LNCAP (cell line): Measurements from ENCODE around the gene CKS1B.

Experiments used
- TF ChIP-seq, protein P1 (sequence below): fragments of 450-650 bp; IDR thresholded peaks from 2 replicates; pipeline ENCODE4 v1.5.1; 2017; ENCODE audit warnings: mild to moderate bottlenecking

Gene CKS1B

DNA sequence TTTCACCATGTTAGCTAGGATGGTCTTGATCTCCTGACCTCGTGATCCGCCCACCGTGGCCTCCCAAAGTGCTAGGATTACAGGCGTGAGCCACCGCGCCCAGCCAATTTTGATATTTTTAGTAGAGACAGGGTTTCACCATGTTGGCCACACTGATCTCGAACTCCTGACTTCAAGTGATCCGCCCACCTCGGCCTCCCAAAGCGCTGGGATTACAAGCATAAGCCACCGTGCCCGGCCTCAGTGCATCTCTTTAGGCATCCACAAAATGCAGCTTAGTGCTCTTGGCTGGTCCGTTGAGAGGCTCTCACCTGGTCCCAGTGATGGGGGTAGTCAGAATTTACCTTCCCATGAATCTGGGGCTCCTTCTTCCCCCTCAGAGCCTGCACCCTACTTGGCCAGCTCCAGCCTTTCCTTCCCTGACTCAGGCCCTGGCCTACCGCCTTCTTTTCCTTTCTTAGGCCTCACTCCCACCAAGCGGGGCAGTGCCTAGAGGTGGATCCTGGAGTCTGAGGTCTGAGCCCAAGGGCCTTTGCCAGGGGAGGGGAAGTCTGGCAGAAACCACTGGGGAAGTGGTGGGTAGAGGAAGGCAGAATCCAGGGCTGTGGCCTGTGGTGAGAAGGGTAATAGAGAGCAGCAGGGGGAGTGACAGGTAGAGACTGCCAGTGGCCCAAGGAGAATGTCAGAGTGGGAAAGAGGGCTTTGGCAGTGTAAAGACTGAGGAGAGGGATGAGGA is 22.7 kb downstream of the CKS1B start:
- TF ChIP-seq, protein P1, sequence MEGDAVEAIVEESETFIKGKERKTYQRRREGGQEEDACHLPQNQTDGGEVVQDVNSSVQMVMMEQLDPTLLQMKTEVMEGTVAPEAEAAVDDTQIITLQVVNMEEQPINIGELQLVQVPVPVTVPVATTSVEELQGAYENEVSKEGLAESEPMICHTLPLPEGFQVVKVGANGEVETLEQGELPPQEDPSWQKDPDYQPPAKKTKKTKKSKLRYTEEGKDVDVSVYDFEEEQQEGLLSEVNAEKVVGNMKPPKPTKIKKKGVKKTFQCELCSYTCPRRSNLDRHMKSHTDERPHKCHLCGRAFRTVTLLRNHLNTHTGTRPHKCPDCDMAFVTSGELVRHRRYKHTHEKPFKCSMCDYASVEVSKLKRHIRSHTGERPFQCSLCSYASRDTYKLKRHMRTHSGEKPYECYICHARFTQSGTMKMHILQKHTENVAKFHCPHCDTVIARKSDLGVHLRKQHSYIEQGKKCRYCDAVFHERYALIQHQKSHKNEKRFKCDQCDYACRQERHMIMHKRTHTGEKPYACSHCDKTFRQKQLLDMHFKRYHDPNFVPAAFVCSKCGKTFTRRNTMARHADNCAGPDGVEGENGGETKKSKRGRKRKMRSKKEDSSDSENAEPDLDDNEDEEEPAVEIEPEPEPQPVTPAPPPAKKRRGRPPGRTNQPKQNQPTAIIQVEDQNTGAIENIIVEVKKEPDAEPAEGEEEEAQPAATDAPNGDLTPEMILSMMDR: no peak

DNA sequence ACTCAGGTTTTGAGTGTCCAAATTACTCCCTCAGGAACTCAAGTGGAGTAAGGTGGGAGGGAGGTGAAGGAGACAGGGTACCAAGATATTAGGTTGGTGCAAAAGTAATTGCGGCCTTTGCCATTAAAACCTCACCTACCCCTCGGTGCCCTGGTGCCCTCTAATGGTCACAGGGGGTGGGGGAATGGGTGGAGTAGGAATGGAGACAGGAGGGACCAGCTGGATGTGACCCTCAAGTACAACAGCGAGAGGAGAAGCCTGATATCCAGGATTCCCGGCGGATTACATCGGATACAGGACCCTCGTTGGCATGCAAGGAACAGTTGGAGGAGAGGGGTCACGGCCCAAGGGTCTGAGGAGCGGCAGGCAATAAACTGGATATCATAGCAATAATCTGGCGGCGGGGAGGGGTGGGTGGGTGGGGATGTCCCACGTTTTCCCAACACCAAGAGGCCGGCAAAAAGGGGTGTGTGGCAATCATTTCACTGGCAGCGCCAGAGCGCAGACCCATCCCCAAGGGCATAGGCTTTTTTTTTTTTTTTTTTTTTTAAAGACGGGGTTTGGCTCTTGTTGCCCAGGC is 23.8 kb downstream of the CKS1B start:
- TF ChIP-seq, protein P1: 0 out of 2 replicates have a peak, but pooled peaks have one; percentile 11

- TF ChIP-seq, protein P1: peak; percentile 69
Observed at GRCh38 chr1:154998818-154999570, 24.5 kb downstream of the CKS1B start.

DNA sequence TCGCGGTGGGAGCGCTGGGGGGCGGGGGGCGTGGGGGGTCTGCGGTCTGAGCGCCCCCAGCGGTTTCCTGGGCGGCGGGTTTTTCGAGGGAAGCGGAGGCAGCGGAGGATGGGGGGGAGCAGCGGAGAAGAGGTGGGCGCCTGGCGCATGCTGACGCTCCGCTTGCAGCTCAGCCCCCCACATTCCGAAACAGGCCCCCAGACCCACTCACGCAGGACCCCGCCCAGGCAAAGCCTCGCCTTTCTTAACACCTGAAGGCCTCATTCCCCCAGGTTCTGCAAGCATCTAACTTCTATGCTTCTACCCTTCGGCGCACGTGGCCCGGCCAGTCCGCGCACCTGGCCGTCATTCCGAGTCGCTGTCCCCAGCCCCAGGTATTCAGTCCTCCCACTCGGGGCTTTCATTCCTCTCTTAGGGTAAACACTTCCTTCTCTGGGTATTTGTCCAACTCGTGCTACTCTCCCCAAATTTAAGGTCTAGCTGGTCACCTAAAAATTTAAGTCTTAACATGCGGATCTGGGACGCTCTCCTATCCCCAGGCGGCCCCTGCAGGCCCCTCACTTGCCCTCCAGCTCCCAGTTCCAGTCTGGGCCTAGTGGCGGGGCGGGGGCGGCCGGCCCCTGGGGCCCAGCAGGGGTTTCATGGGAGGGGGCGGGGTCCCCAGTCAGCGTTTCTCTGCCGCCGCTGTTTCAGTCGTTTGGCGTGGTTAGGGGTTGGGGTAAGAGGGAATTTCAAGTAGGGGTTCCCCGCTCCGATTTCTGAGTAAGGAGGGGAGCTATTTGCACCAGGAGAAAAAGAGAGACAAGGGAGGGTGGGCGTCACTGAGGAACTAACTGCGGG is 25.3 kb downstream of the CKS1B start:
- TF ChIP-seq, protein P1: no peak

DNA sequence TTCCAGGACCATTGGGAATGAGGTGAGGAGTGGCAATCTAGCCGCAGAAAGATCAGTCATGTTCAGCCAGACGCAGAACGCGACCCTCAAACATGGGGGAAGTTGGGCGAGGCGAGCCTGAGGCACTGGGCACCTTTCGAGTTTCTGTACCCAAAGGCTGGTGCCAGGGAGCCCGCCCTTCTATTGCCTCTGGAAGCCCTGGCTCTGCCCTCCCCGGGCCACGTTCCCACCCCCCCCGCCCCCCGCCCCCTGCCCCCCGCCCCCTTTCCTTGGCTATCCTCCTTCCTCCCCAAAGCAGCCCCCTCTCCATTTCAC is 25.9 kb downstream of the CKS1B start:
- TF ChIP-seq, protein P1: no peak

DNA sequence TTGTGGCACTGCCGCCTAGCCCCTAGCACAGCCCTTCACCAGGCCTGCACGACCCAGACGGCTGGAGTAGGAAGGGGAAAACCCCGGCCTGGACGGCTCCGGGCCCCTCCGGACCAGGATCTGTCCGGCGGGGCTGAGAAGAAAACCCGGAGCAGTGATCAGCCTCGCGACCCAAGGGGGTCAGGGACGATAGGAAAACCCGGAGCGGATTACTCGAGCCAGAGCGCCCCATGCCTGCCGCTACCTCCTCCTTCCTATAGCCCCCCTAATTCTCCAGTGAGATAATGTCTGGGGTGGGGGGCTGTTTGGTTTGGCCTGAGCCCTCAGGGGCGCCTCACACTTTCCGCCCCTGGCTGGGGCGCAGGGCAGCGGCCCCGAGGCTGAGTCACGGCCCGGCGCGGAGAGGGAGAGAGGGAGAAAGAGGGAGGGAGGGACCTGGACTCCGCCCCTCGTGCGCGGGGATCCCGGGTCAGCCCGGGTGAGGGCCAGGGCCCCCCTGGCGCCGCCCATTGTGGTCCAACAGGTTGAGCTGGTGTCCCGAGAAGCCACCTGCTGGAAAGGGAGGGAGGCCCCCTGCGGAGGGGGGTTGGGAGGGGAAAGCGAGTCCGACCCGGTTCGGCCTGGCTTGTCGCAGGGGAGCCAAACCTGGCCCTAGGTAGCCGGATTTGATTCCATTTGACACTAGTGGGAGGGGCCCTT is 26.4 kb downstream of the CKS1B start:
- TF ChIP-seq, protein P1: no peak

DNA sequence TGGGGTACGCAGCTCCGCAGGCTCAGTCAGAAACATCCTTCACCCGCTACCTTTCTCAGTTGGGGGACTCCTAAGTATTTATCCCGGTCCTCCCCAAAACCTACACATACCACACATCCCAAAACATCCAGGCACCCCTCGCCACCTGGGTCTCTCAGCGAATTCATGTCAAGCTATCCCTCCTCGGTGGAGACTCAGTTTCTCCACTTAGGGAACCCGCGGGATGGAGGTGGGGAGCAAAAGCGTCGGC is 26.9 kb downstream of the CKS1B start:
- TF ChIP-seq, protein P1: no peak
